NCI-H1417 treated with DMSO at 0.1 percent for 48 hours (cell line): ENCODE data around the gene PHACTR1.

Source experiments
- DNase-seq: peaks from one replicate; lab custom pipeline; 2025; lab: John Stamatoyannopoulos, UW

PHACTR1 gene

DNA sequence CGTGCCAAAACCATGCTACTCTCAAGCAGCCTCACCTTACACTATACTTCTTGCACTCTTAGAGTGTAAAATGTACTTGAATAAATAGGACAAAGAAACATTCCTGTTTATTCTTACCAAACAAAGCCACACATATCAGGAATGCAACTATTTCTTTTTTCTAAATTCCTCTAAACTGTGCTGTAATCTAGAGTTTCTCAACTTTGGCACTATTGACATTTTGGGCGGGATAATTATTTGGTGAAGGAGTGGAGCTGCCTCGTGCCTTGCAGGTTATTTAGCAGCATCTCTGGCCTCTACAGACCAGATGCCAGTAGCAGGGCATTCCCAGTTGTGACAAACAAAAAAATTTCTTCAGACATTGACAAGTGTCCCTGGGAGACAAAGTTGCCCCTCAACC is 86.9 kb downstream of the PHACTR1 start:
- no peak for DNase-seq

DNA sequence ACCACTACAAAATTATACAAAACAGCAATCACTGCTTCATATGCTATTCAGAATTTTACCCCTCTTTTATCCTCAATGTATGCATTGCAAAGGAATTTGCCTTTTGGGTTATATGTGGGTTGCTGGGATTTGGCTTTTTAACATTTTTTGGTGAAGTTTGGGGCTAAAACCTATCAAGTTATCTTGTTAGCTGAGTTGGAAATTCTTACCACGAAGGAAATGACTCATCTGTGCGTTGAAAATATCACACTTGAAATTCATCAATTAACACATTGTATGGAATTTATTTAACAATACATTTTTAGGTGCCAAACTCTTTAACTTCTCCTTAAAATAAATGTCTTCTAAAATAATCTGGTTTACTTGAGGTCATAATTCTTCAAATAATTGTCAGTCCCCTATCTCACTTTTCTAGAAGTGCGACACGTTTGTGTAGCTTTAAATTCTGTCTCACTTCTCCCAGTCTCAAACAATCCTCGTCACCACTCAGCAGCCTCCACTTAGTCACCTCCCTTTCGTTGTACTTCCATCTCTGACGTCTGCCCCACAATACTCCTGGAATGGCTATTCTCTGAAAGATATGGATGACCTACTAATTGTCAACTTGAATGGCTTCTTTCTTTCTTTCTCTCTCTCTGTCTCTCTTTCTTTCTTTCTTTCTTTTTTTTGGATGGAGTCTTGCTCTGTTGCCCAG is 88.5 kb downstream of the PHACTR1 start:
- no peak for DNase-seq

- no peak for DNase-seq
Measured at GRCh38 chr6:12806136-12806535, 89.6 kb downstream of the PHACTR1 start.

GRCh38 chr6:12806796-12807195 is 90.2 kb downstream of the PHACTR1 start:
- no peak for DNase-seq

- no peak for DNase-seq
Measured at GRCh38 chr6:12811519-12811918, 95.0 kb downstream of the PHACTR1 start.

GRCh38 chr6:12813321-12813720 is 96.8 kb downstream of the PHACTR1 start:
- DNase-seq: no peak

DNA sequence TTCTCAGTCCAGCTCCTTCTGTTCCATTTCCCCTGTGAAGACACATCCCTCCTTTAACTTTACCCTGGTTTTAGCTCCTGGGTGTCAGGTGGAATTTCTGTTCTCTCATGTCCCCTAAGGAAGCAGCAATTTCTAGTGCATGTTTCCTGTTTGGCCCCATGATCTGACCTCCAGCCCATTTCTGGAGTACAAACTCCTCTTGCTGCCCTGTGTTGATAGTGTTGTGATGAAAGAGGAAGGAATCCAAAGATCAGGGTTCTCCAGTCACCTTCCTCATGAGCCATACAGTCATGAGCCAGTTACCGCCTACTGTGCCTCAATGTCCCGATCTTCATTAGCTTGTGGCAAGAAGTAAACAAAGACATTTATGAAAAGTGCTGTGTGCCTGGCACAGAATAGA is 97.4 kb downstream of the PHACTR1 start:
- DNase-seq: no peak

DNA sequence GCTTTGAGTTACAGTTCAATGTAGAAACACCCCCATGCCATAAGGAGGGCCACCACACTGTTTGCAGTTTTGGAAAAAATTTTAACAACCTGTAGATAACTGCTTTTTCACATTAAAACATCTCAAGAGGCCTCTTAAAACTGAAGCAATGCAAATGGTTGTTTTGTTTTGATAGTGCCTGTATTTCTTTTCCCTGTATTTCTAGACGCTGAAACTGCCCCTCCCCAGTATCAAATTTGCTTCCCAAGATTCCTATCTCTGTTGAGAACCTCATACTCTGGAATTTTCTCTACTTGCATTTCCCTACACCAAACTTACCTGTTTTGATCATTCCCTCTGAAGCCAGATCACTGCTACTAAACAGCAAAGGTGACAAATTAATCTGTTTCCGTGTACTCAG is 98.5 kb downstream of the PHACTR1 start:
- no peak for DNase-seq

DNA sequence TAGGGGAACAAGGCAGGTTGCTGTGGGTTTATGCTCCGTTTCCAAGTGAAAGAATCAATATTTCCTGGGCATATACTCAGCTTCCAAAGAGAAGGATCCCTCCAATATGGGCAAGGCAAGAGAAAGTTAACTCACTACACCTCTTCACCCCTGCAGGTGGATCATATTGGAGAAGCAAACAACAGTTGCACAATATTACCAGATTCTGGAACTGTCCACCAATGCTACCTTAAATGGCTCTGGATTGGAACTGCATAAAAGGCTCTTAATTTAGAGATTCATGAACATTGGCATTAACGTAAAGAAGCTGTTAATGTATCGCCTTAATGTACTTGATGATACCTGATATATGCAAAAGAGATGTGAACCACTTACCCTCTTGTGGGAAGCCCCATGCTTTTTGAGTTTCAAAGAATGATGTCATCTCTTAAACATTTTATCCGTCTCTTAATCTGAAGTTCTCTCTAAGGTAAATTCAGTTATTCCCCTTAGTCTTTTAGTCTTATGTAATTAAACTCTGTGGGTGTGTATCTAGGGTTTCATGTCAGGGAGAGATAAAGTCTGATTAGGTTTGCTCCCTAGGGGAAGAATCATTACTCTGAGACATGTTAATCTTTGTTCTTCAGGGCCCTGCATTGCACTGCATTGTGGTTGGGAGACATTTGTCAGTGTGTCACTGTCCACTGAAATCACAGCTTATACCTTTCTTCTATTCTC is 99.5 kb downstream of the PHACTR1 start:
- no peak for DNase-seq

- no peak for DNase-seq
Measured at GRCh38 chr6:12818324-12818723, 101.8 kb downstream of the PHACTR1 start.

DNA sequence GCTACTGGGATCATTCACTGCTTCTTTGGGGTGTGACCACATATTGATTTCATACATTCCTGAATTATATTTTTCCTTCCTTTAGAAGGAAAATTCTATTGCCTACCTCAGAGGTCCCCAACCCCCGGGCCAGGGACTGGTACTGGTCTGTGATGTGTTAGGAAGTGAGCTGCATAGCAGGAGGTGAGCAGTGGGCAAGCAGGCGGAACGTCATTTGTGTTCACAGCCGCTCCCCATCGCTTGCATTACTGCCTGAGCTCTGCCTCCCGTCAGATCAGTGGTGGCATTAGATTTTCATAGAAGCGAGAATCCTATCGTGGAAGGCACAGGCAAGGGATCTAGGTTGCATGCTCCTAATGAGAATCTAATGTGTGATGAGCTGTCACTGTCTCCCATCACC is 107.3 kb downstream of the PHACTR1 start:
- no peak for DNase-seq

DNA sequence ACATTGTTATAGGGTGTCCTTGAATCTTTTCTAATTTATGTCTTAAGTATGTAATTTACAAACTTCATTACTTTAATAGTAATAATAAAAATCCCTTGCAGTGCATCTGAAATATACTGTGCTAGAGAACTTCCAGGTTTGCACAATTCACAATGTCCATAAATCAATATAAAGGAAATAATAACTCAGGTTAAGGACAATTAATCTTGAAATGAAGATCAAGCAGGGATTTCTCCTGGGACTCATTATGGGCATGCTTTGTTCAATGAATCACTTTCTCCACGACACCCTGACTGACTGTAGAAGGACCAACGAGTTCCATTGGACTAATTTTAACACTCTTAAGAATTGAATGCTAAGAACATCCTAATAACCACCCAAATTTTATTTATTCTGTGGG is 110.0 kb downstream of the PHACTR1 start:
- no peak for DNase-seq

DNA sequence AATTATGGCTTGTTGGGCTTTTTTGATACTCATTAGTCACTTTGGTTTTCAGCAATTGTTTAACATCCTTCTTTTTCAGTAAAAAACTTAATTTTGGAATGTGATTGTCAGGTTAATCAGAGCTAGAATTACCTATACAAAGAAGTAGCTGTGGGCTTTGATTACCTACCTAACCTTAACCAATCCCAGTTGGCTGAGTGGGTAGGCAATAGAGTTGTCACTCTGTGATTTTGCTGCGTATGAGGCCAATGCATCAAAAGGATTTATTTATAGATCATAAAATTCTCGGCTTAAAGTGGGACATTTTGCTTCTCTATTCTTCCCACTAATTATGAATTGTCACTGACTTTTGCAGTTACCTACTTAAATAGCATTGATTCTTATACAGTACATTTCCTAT is 111.4 kb downstream of the PHACTR1 start:
- DNase-seq: no peak

DNA sequence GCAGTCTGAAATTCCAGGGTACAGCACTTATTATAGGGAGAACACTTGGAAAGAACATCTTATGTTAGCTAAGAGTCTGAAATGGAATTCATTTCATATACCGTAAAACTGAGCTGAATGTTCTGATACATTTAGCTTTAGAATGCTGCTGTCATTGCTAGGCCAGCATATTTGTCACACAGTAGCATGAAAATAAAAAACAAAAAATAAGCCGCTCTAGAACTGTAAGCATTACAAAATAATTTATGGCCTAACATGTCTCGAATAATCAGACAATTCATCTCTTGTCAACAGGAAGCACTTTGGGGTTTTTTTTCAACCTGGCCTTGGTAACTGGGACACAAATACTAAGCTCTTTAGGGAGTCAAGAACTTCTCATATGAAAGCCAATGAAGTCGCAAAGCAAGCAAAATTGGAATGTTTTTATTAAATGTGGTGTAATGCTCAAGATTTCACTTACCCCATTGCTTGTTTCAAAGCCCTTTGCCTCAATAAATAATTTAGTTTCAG is 115.7 kb downstream of the PHACTR1 start:
- DNase-seq: no peak

- no peak for DNase-seq
Measured at GRCh38 chr6:12836009-12836408, 119.4 kb downstream of the PHACTR1 start.

- no peak for DNase-seq
Measured at GRCh38 chr6:12841619-12842018, 125.1 kb downstream of the PHACTR1 start.

- no peak for DNase-seq
Measured at GRCh38 chr6:12842114-12842513, 125.5 kb downstream of the PHACTR1 start.

DNA sequence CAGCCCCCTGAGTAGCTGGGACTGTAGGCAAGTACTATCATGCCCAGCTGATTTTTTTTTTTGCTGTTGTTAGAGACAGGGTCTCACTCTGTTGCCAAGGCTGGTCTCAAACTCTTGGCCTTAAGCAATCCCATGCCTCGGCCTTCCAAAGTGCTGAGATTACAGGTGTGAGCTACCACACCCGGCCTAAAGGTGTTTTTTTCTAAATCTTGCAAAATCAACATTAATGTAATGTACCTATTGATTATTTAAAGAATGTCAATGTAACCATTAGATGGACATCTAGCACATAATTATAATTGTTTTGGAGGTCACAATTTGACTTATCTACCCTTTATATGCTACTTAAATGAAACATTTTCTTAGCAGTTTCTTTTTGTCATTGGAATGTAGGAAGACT is 126.1 kb downstream of the PHACTR1 start:
- no peak for DNase-seq

DNA sequence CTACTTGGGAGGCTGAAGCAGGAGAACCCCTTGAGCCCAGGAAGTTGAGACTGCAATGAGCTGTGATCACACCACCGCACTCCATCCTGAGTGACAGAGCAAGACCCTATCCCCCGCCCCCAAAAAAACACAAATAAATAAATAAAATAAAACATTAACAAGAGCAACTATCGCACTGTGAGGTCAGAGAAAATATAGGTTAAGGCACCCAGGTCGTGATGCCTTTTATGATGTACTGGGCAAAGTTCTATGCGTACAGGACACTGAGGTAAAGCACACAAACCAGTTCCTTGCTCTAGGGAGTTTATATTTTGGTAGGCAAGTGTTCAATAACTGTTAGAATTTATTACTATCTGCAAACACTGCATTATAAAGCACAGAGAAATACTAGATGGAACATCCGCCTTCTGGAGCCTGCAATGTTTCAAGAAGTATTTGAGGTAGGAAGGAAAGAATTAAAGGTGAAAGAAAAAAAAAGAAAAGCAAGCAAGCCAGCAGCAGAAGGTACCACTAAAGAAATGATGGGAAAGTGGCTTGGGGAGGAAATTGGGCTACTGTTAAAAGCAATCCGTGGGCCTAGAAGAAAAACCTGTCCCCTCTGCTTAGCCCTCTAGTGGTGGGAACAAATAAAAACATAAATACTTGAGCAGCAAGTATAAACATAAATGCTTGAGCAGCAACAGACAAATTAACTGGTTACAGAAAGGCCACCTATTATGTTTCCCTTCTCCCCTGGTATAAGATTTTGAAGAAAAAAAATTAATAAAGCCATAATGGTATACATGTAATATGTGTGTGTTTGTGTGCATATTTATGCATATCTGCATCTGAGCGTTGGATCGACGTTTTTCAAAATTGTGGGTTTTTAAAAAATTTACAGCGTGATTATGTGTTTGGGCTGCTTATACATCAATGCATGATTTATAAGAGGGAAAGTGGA is 128.0 kb downstream of the PHACTR1 start:
- DNase-seq: no peak

- no peak for DNase-seq
Measured at GRCh38 chr6:12845224-12846004, 128.8 kb downstream of the PHACTR1 start.

DNA sequence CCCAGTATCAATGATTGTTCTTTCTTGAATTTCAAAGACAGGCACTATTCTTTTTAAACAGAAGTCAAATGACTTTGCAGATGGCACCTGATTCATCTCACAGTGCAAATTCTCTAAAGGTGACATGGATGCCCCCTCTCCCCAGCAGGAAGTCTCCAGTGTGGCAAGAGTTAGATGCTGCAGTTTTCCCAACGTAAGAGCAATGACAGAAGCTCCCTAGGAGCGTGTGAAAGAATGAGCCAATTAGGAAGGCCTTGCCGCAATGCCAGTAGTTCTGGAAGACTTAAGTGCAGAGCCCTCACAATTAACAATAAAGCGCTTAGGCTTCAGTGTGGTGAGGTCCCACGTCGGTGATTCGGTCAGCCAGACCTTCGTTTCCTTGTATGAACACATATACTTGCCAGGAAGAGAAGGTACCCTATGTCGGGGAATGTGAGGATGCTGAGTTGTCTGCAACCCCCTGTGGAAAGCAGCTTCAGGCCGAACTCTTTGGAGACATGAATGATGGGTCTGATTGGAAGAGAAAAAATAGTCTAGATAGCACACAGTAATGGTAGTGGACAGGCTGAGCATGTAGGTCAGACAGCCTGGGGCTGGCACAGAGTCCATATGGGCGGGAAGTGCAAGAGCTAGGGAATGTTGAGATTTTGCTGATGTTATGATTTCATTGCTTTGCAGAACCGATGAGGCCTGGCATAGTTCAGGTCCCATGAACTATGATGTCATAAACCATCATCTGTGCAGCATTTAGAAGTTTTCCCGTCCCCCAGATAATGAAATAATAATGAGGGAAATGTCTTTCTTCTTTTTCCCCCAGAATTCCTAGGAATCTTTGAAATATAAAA is 132.6 kb downstream of the PHACTR1 start:
- no peak for DNase-seq
